ENCODE results near the gene SUSD5. TPM values are rescaled to one million over a fixed set of nuclear protein-coding genes. Genes with fewer than 3 reads are reported as not detected.

Gene SUSD5
- total RNA-seq, 1 donor from 2014 or later, result 3.1 TPM

DNA sequence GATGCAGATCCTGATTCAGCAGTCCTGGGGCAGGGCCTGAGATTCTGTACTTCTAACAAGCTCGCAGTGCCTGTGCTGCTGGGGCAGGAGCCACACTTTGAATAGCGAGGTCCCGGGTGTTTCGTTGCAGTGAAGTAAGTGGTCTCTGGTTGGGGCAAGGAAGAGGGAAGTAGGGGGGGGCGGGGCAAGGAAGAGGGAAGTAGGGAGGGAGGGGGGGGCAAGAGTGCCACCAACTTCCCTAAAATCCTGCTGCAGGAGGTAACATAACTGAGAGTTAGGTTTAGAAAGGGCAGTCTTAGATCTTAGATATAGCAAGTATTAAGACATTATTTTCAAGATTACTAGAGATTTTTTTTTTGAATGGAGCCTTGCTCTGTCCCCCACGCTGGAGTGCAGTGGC lies 69.3 kb downstream of the SUSD5 start:
- no peaks in the 10 kb centered on the region for H4K20me1 ChIP-seq (ENCODE audit: low read depth)
- no peaks in the 10 kb centered on the region for H3K27me3 ChIP-seq
- no peak overlapping the region for H3K4me3 Mint-ChIP-seq
- no peaks in the 10 kb centered on the region for H3K9me3 Mint-ChIP-seq
- H3K27ac ChIP-seq, result no peak overlapping the region
- no peak overlapping the region for H3K9ac ChIP-seq
- H3K27me3 Mint-ChIP-seq (ENCODE audit: insufficient read depth, low read depth), result peaks cover 7% of the 10 kb centered on the region
- H3K36me3 ChIP-seq, result no peaks in the 10 kb centered on the region
- H3F3A ChIP-seq (ENCODE audit: low read depth), result no peaks in the 10 kb centered on the region
- no peak overlapping the region for H3K4me3 ChIP-seq
- TF ChIP-seq EZH2 (IDR thresholded peaks at IDR 0.05) (no peak), EZH2phosphoT487 (IDR thresholded peaks at IDR 0.05) (no peak)
- TF ChIP-seq, protein P1, sequence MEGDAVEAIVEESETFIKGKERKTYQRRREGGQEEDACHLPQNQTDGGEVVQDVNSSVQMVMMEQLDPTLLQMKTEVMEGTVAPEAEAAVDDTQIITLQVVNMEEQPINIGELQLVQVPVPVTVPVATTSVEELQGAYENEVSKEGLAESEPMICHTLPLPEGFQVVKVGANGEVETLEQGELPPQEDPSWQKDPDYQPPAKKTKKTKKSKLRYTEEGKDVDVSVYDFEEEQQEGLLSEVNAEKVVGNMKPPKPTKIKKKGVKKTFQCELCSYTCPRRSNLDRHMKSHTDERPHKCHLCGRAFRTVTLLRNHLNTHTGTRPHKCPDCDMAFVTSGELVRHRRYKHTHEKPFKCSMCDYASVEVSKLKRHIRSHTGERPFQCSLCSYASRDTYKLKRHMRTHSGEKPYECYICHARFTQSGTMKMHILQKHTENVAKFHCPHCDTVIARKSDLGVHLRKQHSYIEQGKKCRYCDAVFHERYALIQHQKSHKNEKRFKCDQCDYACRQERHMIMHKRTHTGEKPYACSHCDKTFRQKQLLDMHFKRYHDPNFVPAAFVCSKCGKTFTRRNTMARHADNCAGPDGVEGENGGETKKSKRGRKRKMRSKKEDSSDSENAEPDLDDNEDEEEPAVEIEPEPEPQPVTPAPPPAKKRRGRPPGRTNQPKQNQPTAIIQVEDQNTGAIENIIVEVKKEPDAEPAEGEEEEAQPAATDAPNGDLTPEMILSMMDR (IDR thresholded peaks at IDR 0.05), result no peak
- H3K4me1 Mint-ChIP-seq, result peaks cover 3% of the 10 kb centered on the region
- H3K4me2 ChIP-seq, result no peak overlapping the region
- peaks cover 2% of the 10 kb centered on the region for H3K36me3 Mint-ChIP-seq
- no peak for DNase-seq (ENCODE audit: low spot score)
- no peak overlapping the region for H3K27ac Mint-ChIP-seq
- no peaks in the 10 kb centered on the region for H3K4me1 ChIP-seq
- H3K9me3 ChIP-seq (ENCODE audit: low read depth), result no peaks in the 10 kb centered on the region
- no peak overlapping the region for H2AFZ ChIP-seq (replicated peaks)
- no peaks in the 10 kb centered on the region for H3K79me2 ChIP-seq (ENCODE audit: low read depth)

DNA sequence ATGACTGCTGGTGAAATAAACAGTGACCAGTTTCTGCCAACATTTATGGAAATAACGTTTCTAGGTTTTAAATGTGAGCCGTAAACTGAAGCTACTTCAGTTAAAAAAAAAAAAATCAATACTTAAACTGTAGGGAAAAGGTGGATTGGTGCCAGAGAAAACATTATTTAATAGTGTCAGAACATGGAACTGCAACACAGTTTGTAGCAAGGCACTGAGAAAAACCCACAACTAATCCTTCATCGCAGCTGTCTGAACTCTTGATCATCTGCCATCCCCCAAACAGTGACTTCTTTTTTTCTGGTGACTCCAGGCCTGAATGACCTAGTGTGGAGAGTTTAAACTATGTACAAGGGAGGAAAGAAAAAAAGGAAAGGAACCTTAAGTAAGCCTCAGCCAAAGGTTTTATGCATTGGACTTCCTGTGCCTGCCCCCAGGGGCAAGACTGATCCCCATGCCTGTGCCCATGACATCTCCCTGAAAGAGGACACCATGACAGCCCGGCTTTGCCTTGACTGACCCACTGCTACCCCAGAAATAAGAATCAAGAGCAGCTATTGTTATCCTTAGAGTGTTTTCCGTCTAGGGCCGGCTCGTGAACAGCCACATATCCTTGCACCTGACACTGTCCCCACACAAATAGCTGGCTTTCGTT lies 71.7 kb downstream of the SUSD5 start:
- H2AFZ ChIP-seq (replicated peaks), result no peak overlapping the region
- no peak for DNase-seq (ENCODE audit: low spot score)
- H3K9me3 ChIP-seq (ENCODE audit: low read depth), result no peaks in the 10 kb centered on the region
- H3K4me3 Mint-ChIP-seq, result no peak overlapping the region
- H3K4me3 ChIP-seq, result no peak overlapping the region
- H3K4me1 ChIP-seq, result no peaks in the 10 kb centered on the region
- no peak overlapping the region for H3K9ac ChIP-seq
- no peaks in the 10 kb centered on the region for H4K20me1 ChIP-seq (ENCODE audit: low read depth)
- no peaks in the 10 kb centered on the region for H3F3A ChIP-seq (ENCODE audit: low read depth)
- H3K36me3 Mint-ChIP-seq, result peaks cover 5% of the 10 kb centered on the region
- H3K27me3 Mint-ChIP-seq (ENCODE audit: insufficient read depth, low read depth), result peaks cover 3% of the 10 kb centered on the region
- no peak overlapping the region for H3K27ac ChIP-seq
- H3K36me3 ChIP-seq, result no peaks in the 10 kb centered on the region
- no peaks in the 10 kb centered on the region for H3K9me3 Mint-ChIP-seq
- no peaks in the 10 kb centered on the region for H3K27me3 ChIP-seq
- H3K27ac Mint-ChIP-seq, result no peak overlapping the region
- no peak for TF ChIP-seq EZH2phosphoT487 (IDR thresholded peaks at IDR 0.05)
- TF ChIP-seq, protein P1 (IDR thresholded peaks at IDR 0.05), result no peak
- peaks cover 3% of the 10 kb centered on the region for H3K4me1 Mint-ChIP-seq
- H3K4me2 ChIP-seq, result no peak overlapping the region
- no peaks in the 10 kb centered on the region for H3K79me2 ChIP-seq (ENCODE audit: low read depth)

DNA sequence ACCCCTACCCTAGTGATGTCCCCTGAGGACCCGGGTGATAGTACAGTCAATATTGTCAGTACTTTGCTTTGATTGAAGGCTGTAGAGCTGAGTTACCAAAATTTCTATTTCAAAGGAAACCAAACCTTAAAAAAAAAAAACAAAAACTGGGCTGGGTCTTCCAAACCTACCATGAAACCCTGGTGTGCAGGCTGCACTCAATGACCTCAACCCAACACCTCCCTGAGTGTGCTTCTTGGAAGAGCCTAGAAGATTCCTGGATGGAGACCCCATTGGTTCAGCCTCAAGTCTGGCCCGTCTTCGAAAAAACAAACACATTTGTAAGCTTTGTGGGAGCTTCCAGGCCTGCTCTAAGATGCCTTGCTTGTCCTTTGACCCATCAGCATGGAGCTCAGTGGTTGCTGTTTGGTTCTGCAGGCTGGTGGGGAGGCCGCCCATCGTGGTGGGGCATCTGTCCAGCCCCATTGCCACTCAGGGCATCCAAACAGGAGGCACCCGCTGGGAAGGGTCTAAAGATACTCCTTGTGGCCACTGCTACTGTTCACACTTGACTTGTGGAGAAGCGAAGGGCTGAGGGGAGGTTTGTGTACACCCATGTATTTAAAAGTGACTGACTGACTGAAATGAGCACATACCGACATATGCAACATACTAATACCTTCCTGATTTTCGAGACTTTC lies 72.6 kb downstream of the SUSD5 start:
- Histone ChIP-seq H3K79me2 (ENCODE audit: low read depth) (no peaks in the 10 kb centered on the region), H3K27me3 (no peaks in the 10 kb centered on the region), H3F3A (ENCODE audit: low read depth) (no peaks in the 10 kb centered on the region), H3K4me2 (no peak overlapping the region), H3K27ac (no peak overlapping the region), H3K36me3 (no peaks in the 10 kb centered on the region), H2AFZ (replicated peaks) (no peak overlapping the region), H3K4me3 (no peak overlapping the region), H4K20me1 (ENCODE audit: low read depth) (no peaks in the 10 kb centered on the region), H3K9ac (no peak overlapping the region), H3K4me1 (no peaks in the 10 kb centered on the region), H3K9me3 (ENCODE audit: low read depth) (no peaks in the 10 kb centered on the region)
- H3K27me3 Mint-ChIP-seq (ENCODE audit: insufficient read depth, low read depth), result peaks cover 3% of the 10 kb centered on the region
- DNase-seq (ENCODE audit: low spot score), result no peak
- peaks cover 3% of the 10 kb centered on the region for H3K4me1 Mint-ChIP-seq
- H3K9me3 Mint-ChIP-seq, result no peaks in the 10 kb centered on the region
- H3K4me3 Mint-ChIP-seq, result no peak overlapping the region
- no peak for TF ChIP-seq EZH2 (IDR thresholded peaks at IDR 0.05)
- no peak for TF ChIP-seq EZH2phosphoT487 (IDR thresholded peaks at IDR 0.05)
- TF ChIP-seq, protein P1 (IDR thresholded peaks at IDR 0.05), result no peak
- H3K36me3 Mint-ChIP-seq, result peaks cover 12% of the 10 kb centered on the region
- no peak overlapping the region for H3K27ac Mint-ChIP-seq

Measured in neural progenitor cell (in vitro differentiated cells).